HG02798 (cell line): ENCODE measurements around the gene RIC8B.

Experiments
- ATAC-seq: cut with Tn5 transposase; IDR thresholded peaks from one replicate; pipeline ENCODE4 v1.9.1; 2021; ENCODE audit warnings: mild to moderate bottlenecking; ENCODE audit not compliant: unreplicated experiment, poor library complexity

Gene RIC8B

DNA sequence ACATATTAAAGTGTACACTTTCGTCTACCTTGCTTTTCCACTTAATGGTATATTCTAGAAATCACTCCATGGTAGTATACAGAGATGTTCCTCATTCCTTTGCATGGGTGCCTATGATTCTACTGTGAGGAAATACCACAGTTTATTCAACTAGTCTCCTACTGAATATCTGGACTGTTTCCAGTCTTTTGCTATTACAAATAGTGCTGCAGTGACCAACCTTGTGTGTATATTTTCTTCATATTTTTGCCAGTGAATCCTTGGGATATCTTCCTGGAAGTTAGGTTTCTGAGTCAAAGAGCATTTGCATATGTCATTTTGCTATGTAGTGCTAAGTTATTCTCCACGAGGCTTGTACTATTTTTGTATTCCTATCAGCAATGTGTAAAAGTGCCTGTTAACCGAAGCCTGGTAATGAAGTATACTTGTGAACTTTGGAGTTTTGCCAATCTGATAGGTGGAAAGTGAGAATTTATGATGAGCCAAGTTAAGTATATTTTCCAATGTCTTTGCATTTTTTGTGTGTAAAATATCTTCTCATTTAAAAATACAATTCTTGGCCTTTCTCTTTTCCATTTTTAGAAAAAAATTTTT, 149.9 kb downstream of the RIC8B start:
- ATAC-seq, result no peak

- no peak for ATAC-seq
These were observed 152.2 kb downstream of the RIC8B start for GRCh38 chr12:106926657-106927056.

DNA sequence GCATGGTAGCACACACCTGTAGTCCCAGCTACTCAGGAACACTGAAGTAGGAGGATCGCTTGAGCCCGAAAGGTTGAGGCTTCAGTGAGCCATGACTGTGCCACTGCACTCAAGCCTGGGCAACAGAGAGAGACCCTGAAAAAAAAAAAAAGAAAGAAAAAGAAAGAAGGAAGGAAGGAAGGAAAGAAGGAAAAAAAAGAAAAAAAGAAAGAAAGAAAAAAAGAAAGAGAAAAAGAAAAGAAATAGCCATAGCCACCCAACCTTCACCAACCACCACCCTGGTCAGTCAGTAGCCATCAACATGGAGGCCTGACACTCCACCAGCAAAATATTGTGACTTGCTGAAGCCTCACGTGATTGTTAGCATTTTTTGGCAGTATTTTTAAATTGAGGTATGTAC, 159.8 kb downstream of the RIC8B start:
- ATAC-seq, result no peak
